ENCODE measurements around the gene BCAS4.
"Not testable (repeated sequence)": the region's sequence is repeated elsewhere in the genome, so short reads cannot be mapped to it uniquely, and the experiment has no call there.

Gene BCAS4

GRCh38 chr20:50790651-50791277 is 4.1 kb upstream of the BCAS4 start:
- TF ChIP-seq CTCF (IDR thresholded peaks at IDR 0.05; ENCODE audit: low read depth, low read length), result peak; percentile 76
- H3K4me3 ChIP-seq (ENCODE audit: low read depth, low read length), result no peak overlapping the region

- TF ChIP-seq CTCF (IDR thresholded peaks at IDR 0.05; ENCODE audit: low read depth, low read length), result no peak
Measured at GRCh38 chr20:50792708-50793574, 1.9 kb upstream of the BCAS4 start.

GRCh38 chr20:50793575-50794016 is 1.3 kb upstream of the BCAS4 start:
- H3K4me3 ChIP-seq (ENCODE audit: low read depth, low read length), result not testable (repeated sequence)
- TF ChIP-seq CTCF (IDR thresholded peaks at IDR 0.05; ENCODE audit: low read depth, low read length), result peak; percentile 21; the same call in 1 of the 2 replicates

More at GRCh38 chr20:50792708-50793574, 1.9 kb upstream of the BCAS4 start:
- no peak overlapping the region for H3K4me3 ChIP-seq (ENCODE audit: low read depth, low read length)

GRCh38 chr20:50794181-50794845 is 548 bp upstream of the BCAS4 start:
- peak; percentile 58; the same call in 1 of the 2 replicates for TF ChIP-seq CTCF (IDR thresholded peaks at IDR 0.05; ENCODE audit: low read depth, low read length)
- peak overlapping the region; percentile 40 for H3K4me3 ChIP-seq (ENCODE audit: low read depth, low read length)

GRCh38 chr20:50797142-50797541 is 2.3 kb downstream of the BCAS4 start:
- H3K4me3 ChIP-seq (ENCODE audit: low read depth, low read length), result no peak overlapping the region
- TF ChIP-seq CTCF (IDR thresholded peaks at IDR 0.05; ENCODE audit: low read depth, low read length), result no peak

- H3K4me3 ChIP-seq (ENCODE audit: low read depth, low read length), result no peak overlapping the region
- no peak for TF ChIP-seq CTCF (IDR thresholded peaks at IDR 0.05; ENCODE audit: low read depth, low read length)
Measured at GRCh38 chr20:50798650-50799049, 3.8 kb downstream of the BCAS4 start.
